ENCODE results near the gene ZC3H7A.

Gene ZC3H7A

DNA sequence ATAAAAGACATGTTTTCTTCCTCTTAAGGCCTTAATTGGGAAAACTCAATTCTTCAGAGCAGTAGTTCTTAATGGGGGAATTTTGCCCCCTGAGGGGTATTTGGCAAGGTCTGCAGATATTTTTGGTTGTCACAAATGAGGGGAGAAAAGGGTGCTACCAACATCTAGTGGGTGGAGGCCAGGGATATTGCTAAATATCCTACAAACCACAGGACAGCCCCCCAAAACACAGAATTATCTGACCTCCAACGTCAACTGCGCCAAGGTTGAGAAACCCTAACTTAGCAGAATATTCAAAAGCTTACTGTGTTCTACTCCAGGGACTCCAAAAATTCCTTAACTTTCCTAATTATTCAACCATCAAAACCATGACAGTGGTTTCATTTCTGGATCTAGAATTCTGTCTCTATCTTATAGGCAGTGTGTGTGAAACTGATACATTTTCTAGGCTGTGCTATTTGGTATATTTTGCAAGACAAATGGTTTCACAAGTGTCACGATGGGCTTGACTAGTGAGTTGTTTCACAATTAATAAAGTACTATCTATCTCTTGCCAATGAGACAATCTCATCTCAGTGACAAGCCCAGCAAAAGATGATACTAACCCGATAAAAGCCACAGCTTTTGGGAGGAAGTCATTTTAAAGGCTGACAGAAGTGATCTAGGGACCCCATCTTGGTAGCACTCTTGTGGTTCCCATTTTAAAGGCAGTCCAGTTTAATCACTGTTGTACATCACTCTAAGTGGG is 69.1 kb downstream of the ZC3H7A start:
- peaks cover 1% of the 10 kb centered on the region for H3K36me3 ChIP-seq (ENCODE audit: control insufficient read depth, insufficient read depth, low read length)
- no CpG with 5 or more reads among the region's 4 CpGs for WGBS (ENCODE audit: extremely low coverage, insufficient coverage, low lambda C conversion rate)
- no peaks in the 10 kb centered on the region for H3K79me2 ChIP-seq (ENCODE audit: control insufficient read depth, insufficient read depth, low read length)
- no peak overlapping the region for H3K4me3 ChIP-seq (ENCODE audit: low read length)
- no peak overlapping the region for H3K9ac ChIP-seq (ENCODE audit: low read length)
- no peaks in the 10 kb centered on the region for H3K79me1 ChIP-seq (ENCODE audit: low read length)
- H4K8ac ChIP-seq (ENCODE audit: low read depth, low read length): no peak overlapping the region
- no peak for DNase-seq
- H3K27ac ChIP-seq (ENCODE audit: low read depth, low read length): no peak overlapping the region
- H3K27me3 ChIP-seq (ENCODE audit: insufficient read depth, low read length, poor library complexity): no peaks in the 10 kb centered on the region
- H2BK120ac ChIP-seq (ENCODE audit: low read depth, low read length): no peak overlapping the region
- H3K18ac ChIP-seq (ENCODE audit: low read length): no peak overlapping the region
- no peak overlapping the region for H3K4ac ChIP-seq (ENCODE audit: low read depth, low read length)
- H2BK15ac ChIP-seq (replicated peaks; ENCODE audit: low read depth): no peak overlapping the region
- no peak overlapping the region for H3K56ac ChIP-seq (ENCODE audit: low read length)
- H3K4me1 ChIP-seq (ENCODE audit: control insufficient read depth, low read depth, low read length): no peaks in the 10 kb centered on the region
- H3K23ac ChIP-seq (ENCODE audit: low read length): no peak overlapping the region
- no peak overlapping the region for H4K5ac ChIP-seq (ENCODE audit: low read length)
- H2AK5ac ChIP-seq (ENCODE audit: low read length): no peak overlapping the region
- no peak overlapping the region for H3K4me2 ChIP-seq (ENCODE audit: low read length)
- no peak overlapping the region for H2BK5ac ChIP-seq (ENCODE audit: low read length)

DNA sequence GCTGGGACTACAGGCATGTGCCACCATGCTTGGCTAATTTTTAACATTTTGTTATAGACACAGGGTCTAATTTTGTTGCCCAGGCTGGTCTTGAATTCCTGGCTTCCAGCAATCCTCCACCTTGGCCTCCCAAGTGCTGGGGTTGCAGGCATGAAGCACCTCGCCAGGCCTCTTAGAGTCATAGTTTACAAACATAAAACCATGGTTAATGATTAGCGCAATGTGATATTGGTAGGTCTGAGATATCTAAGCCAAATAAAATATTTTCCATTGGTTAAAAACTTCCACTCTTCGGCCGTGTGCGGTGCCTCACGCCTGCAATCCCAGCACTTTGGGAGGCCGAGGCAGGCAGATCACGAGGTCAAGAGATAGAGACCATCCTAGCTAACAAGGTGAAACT is 71.0 kb downstream of the ZC3H7A start:
- no peaks in the 10 kb centered on the region for H3K79me2 ChIP-seq (ENCODE audit: control insufficient read depth, insufficient read depth, low read length)
- WGBS (ENCODE audit: extremely low coverage, insufficient coverage, low lambda C conversion rate): no CpG with 5 or more reads among the region's 8 CpGs
- no peak overlapping the region for H3K18ac ChIP-seq (ENCODE audit: low read length)
- no peak overlapping the region for H2BK5ac ChIP-seq (ENCODE audit: low read length)
- no peak for DNase-seq
- H3K9ac ChIP-seq (ENCODE audit: low read length): no peak overlapping the region
- H3K4me1 ChIP-seq (ENCODE audit: control insufficient read depth, low read depth, low read length): no peaks in the 10 kb centered on the region
- no peak overlapping the region for H3K4me2 ChIP-seq (ENCODE audit: low read length)
- H3K27ac ChIP-seq (ENCODE audit: low read depth, low read length): no peak overlapping the region
- H2BK120ac ChIP-seq (ENCODE audit: low read depth, low read length): no peak overlapping the region
- no peak overlapping the region for H2BK15ac ChIP-seq (replicated peaks; ENCODE audit: low read depth)
- no peaks in the 10 kb centered on the region for H3K79me1 ChIP-seq (ENCODE audit: low read length)
- H3K4me3 ChIP-seq (ENCODE audit: low read length): no peak overlapping the region
- no peak overlapping the region for H4K5ac ChIP-seq (ENCODE audit: low read length)
- H2AK5ac ChIP-seq (ENCODE audit: low read length): no peak overlapping the region
- H3K23ac ChIP-seq (ENCODE audit: low read length): no peak overlapping the region
- H3K4ac ChIP-seq (ENCODE audit: low read depth, low read length): no peak overlapping the region
- no peaks in the 10 kb centered on the region for H3K27me3 ChIP-seq (ENCODE audit: insufficient read depth, low read length, poor library complexity)
- no peak overlapping the region for H3K56ac ChIP-seq (ENCODE audit: low read length)
- peaks cover 1% of the 10 kb centered on the region for H3K36me3 ChIP-seq (ENCODE audit: control insufficient read depth, insufficient read depth, low read length)
- no peak overlapping the region for H4K8ac ChIP-seq (ENCODE audit: low read depth, low read length)

DNA sequence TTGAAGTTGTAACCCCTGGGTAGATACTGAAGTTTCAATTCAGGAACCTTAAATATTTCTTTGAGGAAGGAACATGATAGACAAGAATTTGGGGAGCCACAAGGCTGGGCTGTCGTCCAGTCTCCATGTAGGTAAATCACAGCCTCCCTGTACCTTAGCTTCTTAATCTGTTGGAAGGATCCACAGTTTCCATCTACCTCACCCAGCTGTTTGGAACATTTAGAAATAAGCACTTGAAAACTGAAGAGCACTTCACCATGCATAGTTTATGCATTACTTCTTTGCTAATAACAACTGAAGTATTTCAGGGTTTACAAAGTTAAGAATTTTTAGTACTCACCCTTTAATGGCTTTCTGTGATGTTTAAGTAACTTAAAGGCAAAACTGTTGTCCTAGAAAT is 71.6 kb downstream of the ZC3H7A start:
- Histone ChIP-seq H3K4me1 (ENCODE audit: control insufficient read depth, low read depth, low read length) (no peaks in the 10 kb centered on the region), H3K27ac (ENCODE audit: low read depth, low read length) (no peak overlapping the region), H2AK5ac (ENCODE audit: low read length) (no peak overlapping the region), H3K4me2 (ENCODE audit: low read length) (no peak overlapping the region), H3K79me1 (ENCODE audit: low read length) (no peaks in the 10 kb centered on the region), H3K9ac (ENCODE audit: low read length) (no peak overlapping the region), H3K56ac (ENCODE audit: low read length) (no peak overlapping the region), H3K36me3 (ENCODE audit: control insufficient read depth, insufficient read depth, low read length) (peaks cover 1% of the 10 kb centered on the region), H3K4me3 (ENCODE audit: low read length) (no peak overlapping the region), H3K23ac (ENCODE audit: low read length) (no peak overlapping the region), H4K8ac (ENCODE audit: low read depth, low read length) (no peak overlapping the region), H3K27me3 (ENCODE audit: insufficient read depth, low read length, poor library complexity) (no peaks in the 10 kb centered on the region), H4K5ac (ENCODE audit: low read length) (no peak overlapping the region), H2BK5ac (ENCODE audit: low read length) (no peak overlapping the region), H3K18ac (ENCODE audit: low read length) (no peak overlapping the region), H3K4ac (ENCODE audit: low read depth, low read length) (no peak overlapping the region), H2BK120ac (ENCODE audit: low read depth, low read length) (no peak overlapping the region), H2BK15ac (replicated peaks; ENCODE audit: low read depth) (no peak overlapping the region), H3K79me2 (ENCODE audit: control insufficient read depth, insufficient read depth, low read length) (no peaks in the 10 kb centered on the region)
- no CpG with 5 or more reads among the region's 1 CpG for WGBS (ENCODE audit: extremely low coverage, insufficient coverage, low lambda C conversion rate)
- DNase-seq: no peak

DNA sequence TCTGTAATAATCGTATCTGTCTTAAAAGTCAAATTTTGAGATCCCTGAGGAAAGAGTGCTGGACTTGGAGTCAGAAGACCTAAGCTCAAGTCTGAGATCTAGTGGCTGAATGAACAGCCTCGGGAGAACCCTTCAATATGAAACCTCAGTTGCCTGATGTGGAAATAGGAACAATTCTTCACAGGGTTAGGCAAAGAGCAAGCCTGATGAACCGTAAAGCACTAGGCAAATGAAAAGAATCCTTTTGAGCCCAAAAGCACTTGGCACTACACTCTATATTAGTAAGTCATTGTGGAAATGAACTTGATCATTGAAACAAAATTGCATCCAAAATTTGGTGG is 74.6 kb downstream of the ZC3H7A start:
- no peak overlapping the region for H4K5ac ChIP-seq (ENCODE audit: low read length)
- DNase-seq: no peak
- H3K18ac ChIP-seq (ENCODE audit: low read length): no peak overlapping the region
- WGBS (ENCODE audit: extremely low coverage, insufficient coverage, low lambda C conversion rate): no CpG with 5 or more reads among the region's 3 CpGs
- H3K9ac ChIP-seq (ENCODE audit: low read length): no peak overlapping the region
- H3K79me2 ChIP-seq (ENCODE audit: control insufficient read depth, insufficient read depth, low read length): no peaks in the 10 kb centered on the region
- no peak overlapping the region for H4K8ac ChIP-seq (ENCODE audit: low read depth, low read length)
- H3K56ac ChIP-seq (ENCODE audit: low read length): no peak overlapping the region
- no peaks in the 10 kb centered on the region for H3K79me1 ChIP-seq (ENCODE audit: low read length)
- no peaks in the 10 kb centered on the region for H3K27me3 ChIP-seq (ENCODE audit: insufficient read depth, low read length, poor library complexity)
- H3K4ac ChIP-seq (ENCODE audit: low read depth, low read length): no peak overlapping the region
- no peak overlapping the region for H2AK5ac ChIP-seq (ENCODE audit: low read length)
- H3K27ac ChIP-seq (ENCODE audit: low read depth, low read length): no peak overlapping the region
- no peak overlapping the region for H2BK5ac ChIP-seq (ENCODE audit: low read length)
- no peak overlapping the region for H2BK120ac ChIP-seq (ENCODE audit: low read depth, low read length)
- H2BK15ac ChIP-seq (replicated peaks; ENCODE audit: low read depth): no peak overlapping the region
- H3K4me3 ChIP-seq (ENCODE audit: low read length): no peak overlapping the region
- peaks cover 5% of the 10 kb centered on the region for H3K36me3 ChIP-seq (ENCODE audit: control insufficient read depth, insufficient read depth, low read length)
- H3K4me1 ChIP-seq (ENCODE audit: control insufficient read depth, low read depth, low read length): no peaks in the 10 kb centered on the region
- H3K23ac ChIP-seq (ENCODE audit: low read length): no peak overlapping the region
- H3K4me2 ChIP-seq (ENCODE audit: low read length): no peak overlapping the region

DNA sequence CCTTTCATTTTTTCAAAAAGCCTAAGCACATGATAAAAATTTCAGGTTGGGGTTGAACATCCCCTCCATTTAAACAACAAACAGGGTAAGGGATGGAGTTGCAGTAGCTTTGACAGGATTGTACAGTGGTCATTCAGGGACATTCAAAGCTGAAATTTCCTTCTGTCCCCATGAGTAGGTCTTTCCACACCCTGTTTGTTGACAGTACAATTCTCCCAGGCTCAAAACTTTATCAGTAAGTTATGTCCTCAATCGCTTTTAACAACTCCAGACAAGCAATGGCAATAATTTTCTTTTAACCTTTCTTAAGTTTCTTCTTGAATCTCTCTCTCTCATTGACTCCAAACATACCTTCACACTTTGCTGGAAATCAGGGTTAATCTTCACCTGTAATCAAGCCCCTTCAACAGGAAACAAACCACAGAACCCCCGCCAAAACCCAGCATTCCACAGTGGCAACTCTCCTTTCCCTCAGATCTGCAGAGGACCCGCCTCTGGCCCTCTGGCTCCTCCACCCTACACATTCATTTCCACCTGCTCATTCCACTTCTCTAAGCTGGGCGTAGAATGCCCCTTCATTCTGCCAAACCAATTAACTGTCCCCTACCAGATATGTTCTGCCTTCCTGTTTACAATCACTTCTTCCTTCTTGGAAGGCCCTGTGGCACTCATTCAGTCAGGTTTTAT is 75.1 kb downstream of the ZC3H7A start:
- no peak overlapping the region for H2BK120ac ChIP-seq (ENCODE audit: low read depth, low read length)
- no CpG with 5 or more reads among the region's 4 CpGs for WGBS (ENCODE audit: extremely low coverage, insufficient coverage, low lambda C conversion rate)
- H2BK5ac ChIP-seq (ENCODE audit: low read length): no peak overlapping the region
- H3K36me3 ChIP-seq (ENCODE audit: control insufficient read depth, insufficient read depth, low read length): peaks cover 5% of the 10 kb centered on the region
- no peak overlapping the region for H3K56ac ChIP-seq (ENCODE audit: low read length)
- no peak overlapping the region for H4K8ac ChIP-seq (ENCODE audit: low read depth, low read length)
- no peak overlapping the region for H3K4ac ChIP-seq (ENCODE audit: low read depth, low read length)
- no peak overlapping the region for H3K4me3 ChIP-seq (ENCODE audit: low read length)
- no peak overlapping the region for H2BK15ac ChIP-seq (replicated peaks; ENCODE audit: low read depth)
- no peak overlapping the region for H2AK5ac ChIP-seq (ENCODE audit: low read length)
- H3K27me3 ChIP-seq (ENCODE audit: insufficient read depth, low read length, poor library complexity): no peaks in the 10 kb centered on the region
- no peak overlapping the region for H3K23ac ChIP-seq (ENCODE audit: low read length)
- no peak overlapping the region for H3K9ac ChIP-seq (ENCODE audit: low read length)
- H3K27ac ChIP-seq (ENCODE audit: low read depth, low read length): no peak overlapping the region
- no peak for DNase-seq
- no peaks in the 10 kb centered on the region for H3K4me1 ChIP-seq (ENCODE audit: control insufficient read depth, low read depth, low read length)
- H3K79me2 ChIP-seq (ENCODE audit: control insufficient read depth, insufficient read depth, low read length): no peaks in the 10 kb centered on the region
- no peak overlapping the region for H3K18ac ChIP-seq (ENCODE audit: low read length)
- no peak overlapping the region for H4K5ac ChIP-seq (ENCODE audit: low read length)
- no peaks in the 10 kb centered on the region for H3K79me1 ChIP-seq (ENCODE audit: low read length)
- H3K4me2 ChIP-seq (ENCODE audit: low read length): no peak overlapping the region

DNA sequence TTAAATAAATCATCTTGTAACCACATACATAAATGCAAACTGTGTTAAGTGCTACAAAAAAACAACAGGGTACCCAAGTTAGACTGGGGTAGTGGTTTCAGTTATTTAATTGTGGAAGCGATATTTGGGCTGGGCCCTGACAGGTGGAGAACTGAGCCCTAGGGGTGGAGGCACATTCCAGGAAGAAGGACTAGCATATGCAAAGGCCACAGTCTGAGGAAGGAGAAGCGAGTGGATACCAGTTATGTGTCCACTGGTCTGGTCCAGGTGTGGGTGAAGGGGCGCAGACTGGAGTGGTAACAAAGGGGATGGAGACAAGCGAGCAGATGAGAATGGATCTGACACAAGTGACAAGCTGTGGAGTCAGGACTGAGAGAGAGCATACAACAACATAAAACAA is 77.3 kb downstream of the ZC3H7A start:
- Histone ChIP-seq H3K56ac (ENCODE audit: low read length) (no peak overlapping the region), H2BK15ac (replicated peaks; ENCODE audit: low read depth) (no peak overlapping the region), H4K5ac (ENCODE audit: low read length) (no peak overlapping the region), H3K27ac (ENCODE audit: low read depth, low read length) (no peak overlapping the region), H3K36me3 (ENCODE audit: control insufficient read depth, insufficient read depth, low read length) (peaks cover 3% of the 10 kb centered on the region), H3K18ac (ENCODE audit: low read length) (no peak overlapping the region), H2BK120ac (ENCODE audit: low read depth, low read length) (no peak overlapping the region), H4K8ac (ENCODE audit: low read depth, low read length) (no peak overlapping the region), H3K4ac (ENCODE audit: low read depth, low read length) (no peak overlapping the region), H3K79me2 (ENCODE audit: control insufficient read depth, insufficient read depth, low read length) (no peaks in the 10 kb centered on the region), H2AK5ac (ENCODE audit: low read length) (no peak overlapping the region), H3K79me1 (ENCODE audit: low read length) (no peaks in the 10 kb centered on the region), H3K4me2 (ENCODE audit: low read length) (no peak overlapping the region), H2BK5ac (ENCODE audit: low read length) (no peak overlapping the region), H3K23ac (ENCODE audit: low read length) (no peak overlapping the region), H3K9ac (ENCODE audit: low read length) (no peak overlapping the region), H3K27me3 (ENCODE audit: insufficient read depth, low read length, poor library complexity) (no peaks in the 10 kb centered on the region), H3K4me3 (ENCODE audit: low read length) (no peak overlapping the region), H3K4me1 (ENCODE audit: control insufficient read depth, low read depth, low read length) (no peaks in the 10 kb centered on the region)
- WGBS (ENCODE audit: extremely low coverage, insufficient coverage, low lambda C conversion rate): no CpG with 5 or more reads among the region's 4 CpGs
- DNase-seq: no peak

All from mesendoderm (in vitro differentiated cells).